HG03575 (cell line): Measurements from ENCODE around the gene ZBTB48.
"Not testable (repeated sequence)": the region's sequence is repeated elsewhere in the genome, so short reads cannot be mapped to it uniquely, and the experiment has no call there.

Experiments
- ATAC-seq: cut with Tn5 transposase; IDR thresholded peaks from one replicate; pipeline ENCODE4 v1.9.1; 2021; ENCODE audit not compliant: unreplicated experiment, insufficient number of reproducible peaks, low FRiP score; ENCODE audit errors: extremely low read depth

Gene ZBTB48

GRCh38 chr1:6588128-6588892, 8.5 kb downstream of the ZBTB48 start:
- ATAC-seq, result no peak

GRCh38 chr1:6588893-6589520, 9.2 kb downstream of the ZBTB48 start:
- ATAC-seq, result no peak

DNA sequence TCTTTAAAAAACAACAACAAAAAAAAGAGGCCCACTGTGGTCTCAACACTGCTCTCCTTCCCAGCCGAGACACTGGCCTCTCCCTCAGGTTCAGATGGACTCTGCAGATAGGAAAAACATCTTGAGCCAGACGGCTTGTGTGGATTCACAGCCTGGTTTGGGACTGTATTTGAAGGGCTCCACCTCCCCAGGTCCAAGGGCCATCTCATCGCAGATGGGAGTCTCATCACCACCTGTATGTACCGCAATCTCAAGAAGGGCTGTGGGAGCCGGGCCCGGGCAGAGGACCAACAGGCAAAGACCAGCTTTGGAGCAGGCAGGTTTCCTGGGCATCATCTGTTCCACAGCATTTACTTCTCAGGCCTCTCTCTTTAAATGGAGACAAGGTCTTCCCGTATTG, 10.3 kb downstream of the ZBTB48 start:
- no peak for ATAC-seq

- no peak for ATAC-seq
Measured at GRCh38 chr1:6591222-6591621, 11.4 kb downstream of the ZBTB48 start.

- no peak for ATAC-seq
Measured at GRCh38 chr1:6591644-6592043, 11.8 kb downstream of the ZBTB48 start.

GRCh38 chr1:6592441-6592840, 12.6 kb downstream of the ZBTB48 start:
- no peak for ATAC-seq

DNA sequence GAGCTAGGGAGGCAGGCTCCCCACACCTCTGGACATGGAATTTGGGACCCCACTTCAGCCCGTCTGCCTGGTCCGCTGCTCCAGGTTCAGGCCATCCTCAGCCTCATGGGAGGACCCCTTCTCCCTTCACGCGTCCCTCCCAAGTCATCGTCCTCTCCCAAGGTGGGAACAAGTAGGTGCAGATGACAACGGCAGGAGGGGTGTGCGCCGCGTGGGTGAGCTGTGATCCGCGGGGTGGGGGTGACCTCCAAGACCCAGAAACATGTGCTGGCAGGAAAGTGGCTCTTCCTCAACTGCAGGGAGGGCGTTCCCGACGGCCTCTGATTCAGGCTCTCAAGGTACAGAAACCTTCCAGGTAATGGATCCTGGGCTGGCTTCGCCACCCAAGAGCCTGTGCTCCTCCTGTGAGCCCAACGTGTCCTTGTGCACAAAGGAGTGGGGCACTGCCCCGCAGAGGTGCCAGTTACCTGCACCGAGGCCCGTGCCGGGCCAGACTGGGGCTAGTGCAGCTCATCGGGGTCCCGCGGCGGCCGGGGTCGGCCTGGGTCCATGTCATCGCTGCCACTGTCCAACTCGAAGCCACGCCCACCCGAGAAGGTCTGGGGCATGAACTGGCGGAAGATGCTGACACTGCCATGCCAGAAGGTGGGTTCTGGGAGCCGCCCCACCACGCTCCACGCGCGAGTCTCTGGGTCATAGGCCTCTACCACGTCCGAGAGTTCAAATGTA, 13.2 kb downstream of the ZBTB48 start:
- no peak for ATAC-seq

- ATAC-seq, result no peak
Measured at GRCh38 chr1:6593810-6594209, 14.0 kb downstream of the ZBTB48 start.

DNA sequence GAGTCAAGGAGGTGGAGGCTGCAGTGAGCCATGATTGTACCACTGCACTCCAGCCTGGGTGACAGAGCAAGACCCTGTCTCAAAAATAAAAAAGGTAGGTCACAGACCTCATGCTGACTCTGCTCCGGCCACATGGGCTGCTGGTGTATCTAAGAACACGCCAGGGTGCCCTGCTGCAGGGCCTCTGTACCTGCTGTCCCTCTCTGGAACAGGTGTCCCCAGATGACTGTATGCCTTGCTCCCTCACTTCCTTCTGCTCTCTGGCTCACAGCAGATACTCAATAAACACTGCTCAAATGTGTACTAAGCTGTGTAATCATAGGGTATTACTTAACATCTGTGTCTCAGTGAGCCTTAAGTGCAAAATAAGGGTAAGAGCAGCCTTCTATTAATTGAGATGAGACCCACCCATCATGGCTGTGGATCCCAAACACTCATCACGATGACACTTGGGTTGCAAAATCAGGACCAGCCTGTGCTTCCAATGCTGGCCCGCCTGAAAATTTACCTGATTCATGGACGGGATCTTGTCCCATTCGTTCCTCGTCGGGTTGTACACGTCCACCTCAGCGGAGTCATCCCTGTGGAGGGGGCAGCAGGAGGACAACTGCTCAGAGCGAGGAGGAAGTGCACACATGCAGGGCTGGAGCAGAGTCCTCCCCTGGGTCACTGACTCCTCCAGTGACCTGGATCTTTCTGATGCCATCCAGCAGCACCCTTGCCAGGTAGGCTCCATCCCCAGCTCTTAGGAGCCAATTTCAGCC, 15.4 kb downstream of the ZBTB48 start:
- ATAC-seq, result no peak

GRCh38 chr1:6596351-6596750, 16.6 kb downstream of the ZBTB48 start:
- ATAC-seq, result no peak

- ATAC-seq, result no peak
Measured at GRCh38 chr1:6596886-6597776, 17.3 kb downstream of the ZBTB48 start.

- no peak for ATAC-seq
Measured at GRCh38 chr1:6597777-6598131, 18.0 kb downstream of the ZBTB48 start.

GRCh38 chr1:6599141-6599975, 19.6 kb downstream of the ZBTB48 start:
- no peak for ATAC-seq

GRCh38 chr1:6599991-6600390, 20.2 kb downstream of the ZBTB48 start:
- not testable (repeated sequence) for ATAC-seq

DNA sequence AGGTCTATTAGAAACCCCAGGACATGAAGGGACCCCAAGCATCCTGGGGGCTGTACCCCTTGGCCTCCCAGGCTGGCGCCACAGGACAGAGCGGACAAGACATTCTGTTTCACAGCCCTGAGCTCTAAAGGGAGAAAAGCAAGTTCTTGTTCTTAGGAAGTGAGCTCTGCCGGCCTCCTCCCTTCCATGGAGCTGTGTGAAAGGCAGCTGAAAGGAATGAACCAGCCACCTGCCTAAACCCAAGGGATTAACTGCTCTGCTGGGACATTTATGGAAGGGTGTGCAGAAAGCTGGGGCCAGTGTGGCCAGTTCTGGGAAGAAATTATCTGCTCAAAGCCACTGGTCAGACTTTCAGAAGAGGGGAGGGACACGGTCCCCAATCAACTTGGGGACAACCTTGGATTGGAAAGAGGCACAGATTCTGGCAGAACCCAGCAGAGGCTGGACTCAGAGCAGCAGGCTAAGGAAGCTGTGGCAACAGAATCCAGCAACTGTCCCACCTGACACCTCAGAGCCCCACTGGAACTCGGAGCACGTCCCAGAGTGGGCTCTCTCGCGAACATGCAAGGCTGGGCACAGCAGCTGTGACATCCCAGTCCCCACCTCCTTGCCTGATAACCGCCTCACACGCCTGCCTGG, 20.7 kb downstream of the ZBTB48 start:
- no peak for ATAC-seq

- no peak for ATAC-seq
Measured at GRCh38 chr1:6601049-6601922, 21.5 kb downstream of the ZBTB48 start.
